PC-9 (cell line): ENCODE measurements around the gene ERMP1. TPM values are rescaled to one million over a fixed set of nuclear protein-coding genes. Genes with fewer than 3 reads are reported as not detected.

Experiments used
- BruUV-seq: library from RNA; stranded (reverse); fragments of 400-500 nt; replicated peaks from 2 replicates; lab custom pipeline; 2021; lab: Mats Ljungman, UMichigan
- CTCF ChIA-PET: fragments of 300-600 bp; sonication (Branson Sonifier 250); formaldehyde crosslinking; loops from one replicate; lab custom pipeline; 2022; ENCODE audit warnings: antibody characterized with exemption; lab: Charles Lee
- POLR2A ChIA-PET: fragments of 300-600 bp; sonication (Branson Sonifier 250); formaldehyde crosslinking; loops from one replicate; lab custom pipeline; 2022; ENCODE audit warnings: antibody characterized with exemption; ENCODE audit not compliant: unreplicated experiment; lab: Charles Lee
- DNase-seq, 2 experiments: peaks; one replicate each; pipeline versions ENCODE4 v3.0.0 to v3.0.0-alpha.2; 2015 to 2022; ENCODE audit warnings: mixed read lengths in 1 of 2
- H2AFZ ChIP-seq: fragments of 200-600 bp; sonication (generic); 2 replicates; pipeline ENCODE4 v1.8.1; 2017; ENCODE audit warnings: antibody characterized with exemption
- H3F3A ChIP-seq: fragments of 200-600 bp; sonication (generic); 2 replicates; pipeline ENCODE4 v1.8.1; 2017; ENCODE audit warnings: antibody characterized with exemption, mild to moderate bottlenecking, low read depth; ENCODE audit not compliant: insufficient read depth
- H3K27ac ChIP-seq: fragments of 200-600 bp; sonication (generic); 2 replicates; pipeline ENCODE4 v1.6.1; 2016; ENCODE audit warnings: mixed run types
- H3K27me3 ChIP-seq: fragments of 200-600 bp; sonication (generic); 2 replicates; pipeline ENCODE4 v1.6.1; 2016; ENCODE audit warnings: low read depth, mixed run types; ENCODE audit not compliant: insufficient read depth
- H3K36me3 ChIP-seq: fragments of 200-600 bp; sonication (generic); 2 replicates; pipeline ENCODE4 v1.6.1; 2016; ENCODE audit warnings: low read depth, mixed run types
- H3K4me1 ChIP-seq: fragments of 200-600 bp; sonication (generic); replicated peaks from 2 replicates; pipeline ENCODE4 v1.6.1; 2016; ENCODE audit warnings: mixed run types; ENCODE audit not compliant: insufficient read depth
- H3K4me2 ChIP-seq: fragments of 200-600 bp; sonication (generic); 2 replicates; pipeline ENCODE4 v1.6.1; 2017; ENCODE audit warnings: mixed run types
- H3K4me3 ChIP-seq: fragments of 200-600 bp; sonication (generic); 2 replicates; pipeline ENCODE4 v1.6.1; 2016; ENCODE audit warnings: mixed run types
- H3K79me2 ChIP-seq: fragments of 200-600 bp; sonication (generic); 2 replicates; pipeline ENCODE4 v1.6.1; 2017; ENCODE audit warnings: low read depth, mixed run types
- H3K9me2 ChIP-seq: fragments of 200-600 bp; sonication (generic); 2 replicates; pipeline ENCODE4 v1.8.1; 2017; ENCODE audit warnings: mild to moderate bottlenecking; ENCODE audit not compliant: insufficient read depth
- H3K9me3 ChIP-seq: fragments of 200-600 bp; sonication (generic); 2 replicates; pipeline ENCODE4 v1.8.1; 2016; ENCODE audit warnings: low read depth; ENCODE audit not compliant: insufficient read depth
- H4K20me1 ChIP-seq: fragments of 200-600 bp; sonication (generic); 2 replicates; pipeline ENCODE4 v1.8.1; 2017; ENCODE audit not compliant: insufficient read depth
- EZH2 ChIP-seq: fragments of 200-600 bp; sonication (generic); IDR thresholded peaks from 2 replicates; pipeline ENCODE4 v1.8.0; 2017; ENCODE audit warnings: antibody characterized with exemption, low read depth
- intact Hi-C: fragments of 100-400 bp; cut with micrococcal nuclease; formaldehyde crosslinking; loops from one replicate; pipeline ENCODE4 v1.10.0; 2022; ENCODE audit not compliant: unreplicated experiment
- total RNA-seq: library from RNA; stranded (reverse); gene quantifications from 2 replicates; pipeline ENCODE4 v1.2.3, GENCODE V29; 2021
- TF ChIP-seq, protein P1 (sequence below): fragments of 200-600 bp; sonication (generic); conservative IDR thresholded peaks from 2 replicates; pipeline ENCODE4 v1.6.1; 2017; ENCODE audit warnings: mixed run types, antibody characterized with exemption, mild to moderate bottlenecking, moderate library complexity

Gene ERMP1
- total RNA-seq, 1 experiment from 2014 or later = 51.0 TPM

DNA sequence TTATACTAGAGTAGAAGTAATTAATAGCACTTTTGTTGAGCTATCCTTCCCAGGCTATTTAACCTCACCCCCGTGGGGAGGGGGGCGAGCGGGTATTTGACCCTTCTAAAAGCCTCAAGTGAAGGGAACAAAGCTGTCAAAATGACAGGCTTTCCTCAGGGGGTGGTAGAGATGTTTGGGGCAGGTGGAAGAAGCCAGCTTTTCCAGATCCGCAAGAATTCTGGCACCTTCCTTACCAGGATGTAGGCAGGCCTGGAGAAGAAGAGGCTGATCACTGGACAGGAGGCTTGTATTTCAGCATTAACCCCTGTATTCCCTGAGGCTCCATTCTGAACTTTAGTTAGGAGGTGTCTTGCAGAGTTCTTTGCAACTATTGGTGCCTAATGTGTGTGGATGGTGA is 31.5 kb upstream of the ERMP1 start:
- H3K4me2 ChIP-seq = no peak overlapping the region
- BruUV-seq = no TSS peak
- no peaks in the 10 kb centered on the region for H3K36me3 ChIP-seq
- H3K4me1 ChIP-seq = peaks cover 9% of the 10 kb centered on the region
- no peak for DNase-seq
- intact Hi-C loops = no loop called here
- no peaks in the 10 kb centered on the region for H3K9me3 ChIP-seq
- H3K27ac ChIP-seq = no peak overlapping the region
- no peaks in the 10 kb centered on the region for H3K27me3 ChIP-seq
- POLR2A ChIA-PET = interaction anchor here (0.6 kb wide), 1 partner anchor 14 kb away, joined by 3 read pairs; no protein-coding TSS in a partner anchor
- no peak overlapping the region for H3K4me3 ChIP-seq
- TF ChIP-seq, protein P1, sequence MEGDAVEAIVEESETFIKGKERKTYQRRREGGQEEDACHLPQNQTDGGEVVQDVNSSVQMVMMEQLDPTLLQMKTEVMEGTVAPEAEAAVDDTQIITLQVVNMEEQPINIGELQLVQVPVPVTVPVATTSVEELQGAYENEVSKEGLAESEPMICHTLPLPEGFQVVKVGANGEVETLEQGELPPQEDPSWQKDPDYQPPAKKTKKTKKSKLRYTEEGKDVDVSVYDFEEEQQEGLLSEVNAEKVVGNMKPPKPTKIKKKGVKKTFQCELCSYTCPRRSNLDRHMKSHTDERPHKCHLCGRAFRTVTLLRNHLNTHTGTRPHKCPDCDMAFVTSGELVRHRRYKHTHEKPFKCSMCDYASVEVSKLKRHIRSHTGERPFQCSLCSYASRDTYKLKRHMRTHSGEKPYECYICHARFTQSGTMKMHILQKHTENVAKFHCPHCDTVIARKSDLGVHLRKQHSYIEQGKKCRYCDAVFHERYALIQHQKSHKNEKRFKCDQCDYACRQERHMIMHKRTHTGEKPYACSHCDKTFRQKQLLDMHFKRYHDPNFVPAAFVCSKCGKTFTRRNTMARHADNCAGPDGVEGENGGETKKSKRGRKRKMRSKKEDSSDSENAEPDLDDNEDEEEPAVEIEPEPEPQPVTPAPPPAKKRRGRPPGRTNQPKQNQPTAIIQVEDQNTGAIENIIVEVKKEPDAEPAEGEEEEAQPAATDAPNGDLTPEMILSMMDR = no peak
- no peak for TF ChIP-seq EZH2
- CTCF ChIA-PET = no interaction called here
- H2AFZ ChIP-seq = no peak overlapping the region
- H3K79me2 ChIP-seq = no peaks in the 10 kb centered on the region
- no peaks in the 10 kb centered on the region for H4K20me1 ChIP-seq
- H3F3A ChIP-seq = no peaks in the 10 kb centered on the region
- no peaks in the 10 kb centered on the region for H3K9me2 ChIP-seq

DNA sequence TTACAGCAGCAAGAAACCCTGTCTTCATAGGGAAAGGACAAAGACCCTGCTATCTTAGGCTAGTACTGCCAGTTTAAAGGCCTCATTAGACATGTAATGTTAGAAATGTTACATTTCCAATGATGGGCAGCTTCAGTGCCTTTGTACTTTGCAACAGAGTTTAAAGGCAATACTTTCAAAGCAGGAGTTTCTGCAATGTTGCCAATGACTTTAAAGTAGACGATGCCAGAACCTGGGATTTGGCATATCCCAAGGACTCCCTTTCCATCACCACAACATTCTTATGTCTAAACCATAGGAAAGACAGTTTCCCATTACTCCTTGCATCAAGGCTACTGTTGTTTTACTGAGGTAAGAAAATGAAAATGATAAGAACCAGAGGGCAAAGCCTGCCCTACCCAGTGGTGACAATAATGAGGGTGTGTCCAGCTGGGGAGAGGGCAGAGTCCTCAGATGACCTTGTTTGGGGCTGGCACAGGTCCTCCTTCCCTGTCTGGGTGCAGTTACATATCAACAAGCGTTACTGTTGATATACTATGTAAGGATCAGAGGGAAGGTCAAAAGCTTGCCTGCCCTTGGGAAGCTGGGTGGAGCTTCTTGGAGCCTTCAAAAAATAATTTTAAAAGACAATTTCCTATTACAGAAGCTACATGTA is 30.3 kb upstream of the ERMP1 start:
- Histone ChIP-seq H3K27ac (no peak overlapping the region), H3K36me3 (no peaks in the 10 kb centered on the region), H3K79me2 (no peaks in the 10 kb centered on the region), H3K9me2 (no peaks in the 10 kb centered on the region), H3F3A (no peaks in the 10 kb centered on the region), H3K4me3 (no peak overlapping the region), H4K20me1 (no peaks in the 10 kb centered on the region), H2AFZ (no peak overlapping the region), H3K27me3 (no peaks in the 10 kb centered on the region), H3K4me2 (no peak overlapping the region), H3K9me3 (no peaks in the 10 kb centered on the region), H3K4me1 (peaks cover 9% of the 10 kb centered on the region)
- ChIA-PET CTCF (no interaction called here), POLR2A (interaction anchor here (0.6 kb wide), 1 partner anchor 20 kb away, joined by 6 read pairs; no protein-coding TSS in a partner anchor)
- TF ChIP-seq, protein P1 = no peak
- no peak for TF ChIP-seq EZH2
- intact Hi-C loops = no loop called here
- BruUV-seq = no TSS peak
- DNase-seq = no peak

DNA sequence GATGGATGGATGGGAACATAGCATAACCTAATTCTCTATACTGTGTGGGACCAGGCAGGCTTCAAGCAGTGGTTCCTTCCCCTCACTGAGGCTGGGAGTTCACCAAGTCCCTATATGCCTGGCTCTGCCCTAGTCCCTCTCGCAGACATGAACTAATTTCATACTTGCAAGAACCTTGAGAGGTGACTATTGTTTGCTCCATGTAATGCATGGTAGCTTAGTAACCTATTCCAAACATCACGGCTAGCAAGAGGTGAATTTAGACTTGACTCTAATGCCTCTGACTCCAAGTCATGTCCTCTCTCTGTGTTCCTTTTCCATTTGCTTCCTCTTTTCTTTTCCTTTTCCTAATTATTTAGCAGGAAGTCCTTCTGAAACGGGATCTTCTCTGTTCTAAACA is 25.9 kb upstream of the ERMP1 start:
- ChIA-PET CTCF (no interaction called here), POLR2A (no interaction called here)
- intact Hi-C loops = no loop called here
- no peak for TF ChIP-seq EZH2
- H2AFZ ChIP-seq = no peak overlapping the region
- no peak for DNase-seq
- no peaks in the 10 kb centered on the region for H4K20me1 ChIP-seq
- no peaks in the 10 kb centered on the region for H3K79me2 ChIP-seq
- H3K4me3 ChIP-seq = no peak overlapping the region
- no TSS peak for BruUV-seq
- no peaks in the 10 kb centered on the region for H3K9me2 ChIP-seq
- H3K4me1 ChIP-seq = peaks cover under 1% of the 10 kb centered on the region
- H3K4me2 ChIP-seq = no peak overlapping the region
- no peak overlapping the region for H3K27ac ChIP-seq
- no peaks in the 10 kb centered on the region for H3F3A ChIP-seq
- no peaks in the 10 kb centered on the region for H3K27me3 ChIP-seq
- H3K9me3 ChIP-seq = no peaks in the 10 kb centered on the region
- H3K36me3 ChIP-seq = no peaks in the 10 kb centered on the region
